Measurements from ENCODE around the gene ANKEF1. TPM values are rescaled to one million over a fixed set of nuclear protein-coding genes. Genes with fewer than 3 reads are reported as not detected.

Gene ANKEF1
- total and polyA plus RNA-seq, 2 donors (not counting 1 experiment from before 2014, with no cell fraction given) = 1.1 to 3.0 TPM

- H3K27ac Mint-ChIP-seq = no peak overlapping the region
- Histone ChIP-seq H2AFZ (ENCODE audit: insufficient read depth, low read depth, low read length, poor library complexity, severe bottlenecking) (no peak overlapping the region), H3K9me3 (ENCODE audit: control extremely low read depth in 1 of 3, control insufficient read depth in 2 of 3, insufficient read depth in 1 of 3, low read length in 2 of 3) (no peaks in the 10 kb centered on the region), H3K4me3 (ENCODE audit: control extremely low read depth in 1 of 5, extremely low read depth in 1 of 5, insufficient read depth in 1 of 5, low read depth in 2 of 5, low read length in 4 of 5) (no peak overlapping the region), H3K4me1 (ENCODE audit: control insufficient read depth in 2 of 2, insufficient read depth in 2 of 2, low read length in 2 of 2) (no peaks in the 10 kb centered on the region), H3K79me2 (ENCODE audit: control insufficient read depth, insufficient read depth, low read length) (no peaks in the 10 kb centered on the region), H4K20me1 (ENCODE audit: control insufficient read depth, insufficient read depth, low read length, poor library complexity, severe bottlenecking) (no peaks in the 10 kb centered on the region), H3K27me3 (replicated peaks in 1 of 4; ENCODE audit: control extremely low read depth in 1 of 4, control insufficient read depth in 3 of 4, insufficient read depth in 4 of 4, low read length in 3 of 4) (no peaks in the 10 kb centered on the region), H3K27ac (ENCODE audit: low read length in 2 of 2) (no peak overlapping the region), H3K36me3 (replicated peaks in 1 of 2; ENCODE audit: control extremely low read depth in 1 of 2, control insufficient read depth in 1 of 2, extremely low read depth in 1 of 2, insufficient read depth in 2 of 2, low read length in 1 of 2) (no peaks in the 10 kb centered on the region), H3K4me2 (replicated peaks; ENCODE audit: low read depth, low read length, poor library complexity, severe bottlenecking) (no peak overlapping the region), H3K9ac (ENCODE audit: low read length) (no peak overlapping the region)
- H3K4me3 Mint-ChIP-seq = no peak overlapping the region
- ChIA-PET POLR2A (no interaction called here), CTCF (no interaction called here)
- intact Hi-C loops (cut with micrococcal nuclease) = no loop called here
- no peaks in the 10 kb centered on the region for H3K9me3 Mint-ChIP-seq (ENCODE audit: insufficient read depth)
- no peak for ATAC-seq (ENCODE audit: low read depth)
- peaks cover 6% of the 10 kb centered on the region for H3K27me3 Mint-ChIP-seq
- DNase-seq = no peak
- TF ChIP-seq EZH2 (IDR thresholded peaks at IDR 0.05; ENCODE audit: borderline replicate concordance, insufficient read depth, low read depth, low read length, poor library complexity, severe bottlenecking) (no peak), CTCF (IDR thresholded peaks at IDR 0.05) (no peak)
- H3K4me1 Mint-ChIP-seq = no peaks in the 10 kb centered on the region
- 91% methylated on average over 4 of the region's 5 CpGs for WGBS (ENCODE audit: insufficient coverage)
Observed at GRCh38 chr20:10014431-10014830, 20.4 kb upstream of the ANKEF1 start.

- no peaks in the 10 kb centered on the region for H3K79me2 ChIP-seq (ENCODE audit: control insufficient read depth, insufficient read depth, low read length)
- WGBS (ENCODE audit: insufficient coverage) = 17% methylated on average over 2 of the region's 2 CpGs
- DNase-seq = no peak
- POLR2A ChIA-PET = no interaction called here
- H4K20me1 ChIP-seq (ENCODE audit: control insufficient read depth, insufficient read depth, low read length, poor library complexity, severe bottlenecking) = no peaks in the 10 kb centered on the region
- no peak overlapping the region for H3K4me3 Mint-ChIP-seq
- TF ChIP-seq CTCF (IDR thresholded peaks at IDR 0.05) (no peak), EZH2 (IDR thresholded peaks at IDR 0.05; ENCODE audit: borderline replicate concordance, insufficient read depth, low read depth, low read length, poor library complexity, severe bottlenecking) (no peak)
- H3K27me3 Mint-ChIP-seq = peaks cover 37% of the 10 kb centered on the region
- H3K9me3 ChIP-seq (ENCODE audit: control extremely low read depth in 1 of 3, control insufficient read depth in 2 of 3, insufficient read depth in 1 of 3, low read length in 2 of 3) = no peaks in the 10 kb centered on the region
- no peak overlapping the region for H2AFZ ChIP-seq (ENCODE audit: insufficient read depth, low read depth, low read length, poor library complexity, severe bottlenecking)
- no peak overlapping the region for H3K9ac ChIP-seq (ENCODE audit: low read length)
- H3K4me1 ChIP-seq (ENCODE audit: control insufficient read depth in 2 of 2, insufficient read depth in 2 of 2, low read length in 2 of 2) = peaks cover 0 to 8% of the 10 kb centered on the region in 2 donors
- no peaks in the 10 kb centered on the region for H3K36me3 ChIP-seq (replicated peaks in 1 of 2; ENCODE audit: control extremely low read depth in 1 of 2, control insufficient read depth in 1 of 2, extremely low read depth in 1 of 2, insufficient read depth in 2 of 2, low read length in 1 of 2)
- no peak overlapping the region for H3K4me3 ChIP-seq (ENCODE audit: control extremely low read depth in 1 of 5, extremely low read depth in 1 of 5, insufficient read depth in 1 of 5, low read depth in 2 of 5, low read length in 4 of 5)
- intact Hi-C loops (cut with micrococcal nuclease) = no loop called here
- CTCF ChIA-PET = interaction anchor here (0.7 kb wide), 1 partner anchor 69 kb away, joined by 3 read pairs; no protein-coding TSS in a partner anchor
- H3K27ac ChIP-seq (ENCODE audit: low read length in 2 of 2) = no peak overlapping the region
- H3K9me3 Mint-ChIP-seq (ENCODE audit: insufficient read depth) = no peaks in the 10 kb centered on the region
- no peaks in the 10 kb centered on the region for H3K4me1 Mint-ChIP-seq
- no peak overlapping the region for H3K27ac Mint-ChIP-seq
- H3K4me2 ChIP-seq (replicated peaks; ENCODE audit: low read depth, low read length, poor library complexity, severe bottlenecking) = no peak overlapping the region
- peaks cover 0 to 5% (median 5%) of the 10 kb centered on the region in 4 experiments for H3K27me3 ChIP-seq (replicated peaks in 1 of 4; ENCODE audit: control extremely low read depth in 1 of 4, control insufficient read depth in 3 of 4, insufficient read depth in 4 of 4, low read length in 3 of 4)
- ATAC-seq (ENCODE audit: low read depth) = no peak
Observed at GRCh38 chr20:10020937-10021336, 13.8 kb upstream of the ANKEF1 start.
